BJ (cell line): ENCODE data around the gene MVB12A. TPM values are rescaled to one million over a fixed set of nuclear protein-coding genes. Genes with fewer than 3 reads are reported as not detected.

ENCODE experiments used
- CTCF ChIA-PET: fragments of 350-600 bp; formaldehyde crosslinking; extraction: SDS; loops from one replicate; lab custom pipeline; 2021; ENCODE audit warnings: antibody characterized with exemption, inconsistent platforms; lab: Yijun Ruan, JAX
- POLR2A ChIA-PET: fragments of 300-600 bp; sonication (Branson Sonifier 250); formaldehyde crosslinking; extraction: SDS; loops from one replicate; lab custom pipeline; 2021; ENCODE audit warnings: antibody characterized with exemption; lab: Charles Lee
- DNase-seq: peaks from one replicate; pipeline ENCODE4 v3.0.0-alpha.2; 2011; ENCODE audit warnings: low read depth
- H3K27me3 ChIP-seq: 2 replicates; pipeline ENCODE4 v1.6.0; 2011; ENCODE audit warnings: low read length; ENCODE audit not compliant: control insufficient read depth, insufficient read depth
- H3K36me3 ChIP-seq: 2 replicates; pipeline ENCODE4 v1.5.1; 2011; ENCODE audit warnings: low read length; ENCODE audit not compliant: control insufficient read depth, insufficient read depth
- H3K4me3 ChIP-seq: 2 replicates; pipeline ENCODE4 v1.5.1; 2011; ENCODE audit warnings: low read depth, mild to moderate bottlenecking, control low read depth, low read length
- CTCF ChIP-seq: IDR thresholded peaks from 2 replicates; pipeline ENCODE4 v1.5.1; 2011; ENCODE audit warnings: low read depth, mild to moderate bottlenecking, control low read depth, inconsistent platforms, low read length, moderate library complexity; ENCODE audit not compliant: insufficient read depth
- polyA plus RNA-seq: library from polyadenylated mRNA; depleted of rRNA; stranded (reverse); fragments of >200 nt; gene quantifications from 2 replicates; pipeline ENCODE4 v1.2.3, GENCODE V29; 2011

Gene MVB12A
- polyA plus RNA-seq, 1 experiment: 47.3 TPM

GRCh38 chr19:17419154-17419620 lies 660 bp upstream of the MVB12A start:
- ChIA-PET CTCF (interaction anchor here (0.8 to 1.4 kb wide), 5 partner anchors 8 to 46 kb away, joined by 3 to 6 read pairs (median 3); no protein-coding TSS in a partner anchor), POLR2A (interaction anchor here (0.5 kb wide), 1 partner anchor 51 kb away, joined by 3 read pairs; the partner anchor contains the start of gene SLC27A1)
- Histone ChIP-seq H3K36me3 (peaks cover 5% of the 10 kb centered on the region), H3K4me3 (peak overlapping the region; percentile 47), H3K27me3 (0 out of 2 replicates have a peak, but pooled peaks cover under 1% of the 10 kb centered on the region)
- no peak for DNase-seq
- no peak for TF ChIP-seq CTCF

GRCh38 chr19:17420475-17420924 lies 653 bp downstream of the MVB12A start:
- H3K4me3 ChIP-seq: peak overlapping the region; percentile 91
- ChIA-PET CTCF (interaction anchor here (1.0 kb wide), 1 partner anchor 34 kb away, joined by 3 read pairs; no protein-coding TSS in a partner anchor), POLR2A (interaction anchor here (0.5 kb wide), 1 partner anchor 619 kb away, joined by 3 read pairs; no protein-coding TSS in a partner anchor)
- peak; percentile 24; the same call in 1 of the 2 replicates for TF ChIP-seq CTCF
- DNase-seq: no peak
- H3K27me3 ChIP-seq: no peaks in the 10 kb centered on the region
- peaks cover 5% of the 10 kb centered on the region for H3K36me3 ChIP-seq

- TF ChIP-seq CTCF: no peak
- CTCF ChIA-PET: no interaction called here
- no peak for DNase-seq
- Histone ChIP-seq H3K27me3 (no peaks in the 10 kb centered on the region), H3K4me3 (no peak overlapping the region), H3K36me3 (peaks cover 5% of the 10 kb centered on the region)
- POLR2A ChIA-PET: no interaction called here
Observed at GRCh38 chr19:17421942-17422341, 2.1 kb downstream of the MVB12A start.

GRCh38 chr19:17423429-17424208 lies 3.8 kb downstream of the MVB12A start:
- POLR2A ChIA-PET: interaction anchor here (0.5 kb wide), 1 partner anchor 9 kb away, joined by 3 read pairs; no protein-coding TSS in a partner anchor
- no peak for DNase-seq
- no peak for TF ChIP-seq CTCF
- Histone ChIP-seq H3K4me3 (no peak overlapping the region), H3K27me3 (no peaks in the 10 kb centered on the region), H3K36me3 (peaks cover 5% of the 10 kb centered on the region)
- CTCF ChIA-PET: interaction anchor here (0.5 kb wide), 1 partner anchor 353 kb away, joined by 5 read pairs; no protein-coding TSS in a partner anchor

- peak; percentile 61 for TF ChIP-seq CTCF
- Histone ChIP-seq H3K27me3 (no peaks in the 10 kb centered on the region), H3K36me3 (peaks cover 5% of the 10 kb centered on the region), H3K4me3 (no peak overlapping the region)
- no peak for DNase-seq
- ChIA-PET POLR2A (no interaction called here), CTCF (no interaction called here)
Observed at GRCh38 chr19:17424743-17425365, 5.0 kb downstream of the MVB12A start.
